ENCODE data around the gene RASA4. TPM values are rescaled to one million over a fixed set of nuclear protein-coding genes. Genes with fewer than 3 reads are reported as not detected.
"Not testable (repeated sequence)": the region's sequence is repeated elsewhere in the genome, so short reads cannot be mapped to it uniquely, and the experiment has no call there.

The RASA4 gene
- total RNA-seq, 1 donor from 2014 or later = 23.5 TPM

GRCh38 chr7:102545288-102545687 lies 71.3 kb downstream of the RASA4 start:
- not testable (repeated sequence) for H3K4me3 Mint-ChIP-seq; DNase-seq (ENCODE audit: extremely low spot score, unreplicated experiment)

DNA sequence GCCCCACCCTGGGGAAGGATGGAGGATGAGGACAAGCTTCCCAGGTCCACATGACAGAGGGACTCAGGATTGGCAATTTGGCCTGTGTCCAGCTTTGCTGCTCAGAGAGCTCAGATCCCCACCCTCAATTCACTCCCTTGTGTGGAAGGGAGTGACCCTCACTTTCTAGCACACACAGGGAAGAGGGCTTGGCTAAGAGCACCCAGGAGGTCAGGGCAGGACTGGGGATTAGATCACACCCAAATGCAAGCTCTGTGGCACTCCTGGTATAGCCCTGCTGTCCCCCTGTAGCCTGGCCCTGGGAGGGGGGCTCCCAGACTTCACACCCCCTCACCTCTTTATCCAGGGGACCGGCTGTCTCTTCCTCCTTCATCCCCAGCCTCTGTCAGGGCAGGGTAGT lies 72.2 kb downstream of the RASA4 start:
- not testable (repeated sequence) for H3K36me3 Mint-ChIP-seq; H3K4me1 Mint-ChIP-seq (ENCODE audit: unreplicated experiment); H3K27me3 Mint-ChIP-seq; DNase-seq (ENCODE audit: extremely low spot score, unreplicated experiment); H3K27ac Mint-ChIP-seq; H3K4me3 Mint-ChIP-seq; H3K9me3 Mint-ChIP-seq

More at GRCh38 chr7:102545288-102545687, 71.3 kb downstream of the RASA4 start:
- H3K27ac Mint-ChIP-seq; H3K36me3 Mint-ChIP-seq; H3K27me3 Mint-ChIP-seq; H3K4me1 Mint-ChIP-seq (ENCODE audit: unreplicated experiment); H3K9me3 Mint-ChIP-seq: not testable (repeated sequence)

- H3K27me3 Mint-ChIP-seq; H3K9me3 Mint-ChIP-seq; H3K4me3 Mint-ChIP-seq; H3K27ac Mint-ChIP-seq; H3K4me1 Mint-ChIP-seq (ENCODE audit: unreplicated experiment); DNase-seq (ENCODE audit: extremely low spot score, unreplicated experiment); H3K36me3 Mint-ChIP-seq: not testable (repeated sequence)
Observed at GRCh38 chr7:102543596-102543995, 73.0 kb downstream of the RASA4 start, which contains the start of gene UPK3BL2. UPK3BL2 (minus strand) TSS chr7:102543696; CDS start chr7:102543636, 60 bp downstream.

DNA sequence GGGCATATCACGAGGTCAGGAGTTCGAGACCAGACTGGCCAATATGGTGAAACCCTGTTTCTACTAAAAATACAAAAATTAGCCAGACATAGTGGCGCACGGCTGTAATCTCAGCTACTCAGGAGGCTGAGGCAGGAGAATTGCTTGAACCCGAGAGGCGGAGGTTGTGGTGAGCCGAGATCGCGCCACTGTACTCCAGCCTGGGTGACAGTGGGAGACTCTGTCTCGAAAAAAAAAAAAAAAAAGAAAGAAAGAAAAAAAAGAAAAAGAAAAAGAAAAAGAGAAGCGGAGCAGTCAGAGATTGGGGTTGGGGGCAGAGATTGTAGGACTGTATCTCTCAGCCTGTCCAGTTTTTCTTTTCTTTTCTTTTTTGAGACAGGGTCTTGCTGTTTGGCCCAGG lies 73.8 kb downstream of the RASA4 start:
- H3K4me1 Mint-ChIP-seq (ENCODE audit: unreplicated experiment); H3K9me3 Mint-ChIP-seq; H3K27ac Mint-ChIP-seq; H3K36me3 Mint-ChIP-seq; H3K4me3 Mint-ChIP-seq; DNase-seq (ENCODE audit: extremely low spot score, unreplicated experiment); H3K27me3 Mint-ChIP-seq: not testable (repeated sequence)

DNA sequence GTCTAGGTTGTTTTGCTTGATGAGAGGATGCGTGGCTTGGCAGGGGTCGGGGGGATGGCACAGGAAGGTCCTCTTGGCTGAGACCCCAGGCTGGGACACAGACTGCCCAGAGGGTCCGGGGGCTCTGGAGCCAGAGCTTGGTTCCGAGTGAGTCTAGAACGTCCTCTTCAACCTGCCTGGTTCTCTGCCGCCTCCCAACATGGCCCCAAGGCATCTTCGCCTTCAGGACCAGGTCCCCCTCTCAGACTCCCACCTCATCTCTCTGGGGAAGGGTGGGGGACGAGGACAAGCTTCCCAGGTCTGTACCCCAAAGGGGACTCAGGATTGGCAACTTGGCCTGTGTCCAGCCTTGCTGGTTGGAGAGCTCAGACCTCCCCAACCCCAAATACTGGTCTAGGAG lies 74.5 kb downstream of the RASA4 start:
- H3K27me3 Mint-ChIP-seq; H3K4me1 Mint-ChIP-seq (ENCODE audit: unreplicated experiment); H3K27ac Mint-ChIP-seq; H3K9me3 Mint-ChIP-seq; H3K4me3 Mint-ChIP-seq; H3K36me3 Mint-ChIP-seq; DNase-seq (ENCODE audit: extremely low spot score, unreplicated experiment): not testable (repeated sequence)

- H3K27me3 Mint-ChIP-seq; H3K4me3 Mint-ChIP-seq; H3K4me1 Mint-ChIP-seq (ENCODE audit: unreplicated experiment); DNase-seq (ENCODE audit: extremely low spot score, unreplicated experiment); H3K36me3 Mint-ChIP-seq; H3K9me3 Mint-ChIP-seq; H3K27ac Mint-ChIP-seq: not testable (repeated sequence)
Observed at GRCh38 chr7:102540604-102541003, 76.0 kb downstream of the RASA4 start.

- not testable (repeated sequence) for H3K27me3 Mint-ChIP-seq; H3K36me3 Mint-ChIP-seq; H3K4me3 Mint-ChIP-seq; H3K27ac Mint-ChIP-seq; DNase-seq (ENCODE audit: extremely low spot score, unreplicated experiment); H3K9me3 Mint-ChIP-seq; H3K4me1 Mint-ChIP-seq (ENCODE audit: unreplicated experiment)
Observed at GRCh38 chr7:102535062-102535615, 81.4 kb downstream of the RASA4 start.

GRCh38 chr7:102532127-102532526 lies 84.4 kb downstream of the RASA4 start:
- not testable (repeated sequence) for H3K4me1 Mint-ChIP-seq (ENCODE audit: unreplicated experiment); H3K27me3 Mint-ChIP-seq; H3K36me3 Mint-ChIP-seq; H3K27ac Mint-ChIP-seq; DNase-seq (ENCODE audit: extremely low spot score, unreplicated experiment); H3K9me3 Mint-ChIP-seq; H3K4me3 Mint-ChIP-seq

GRCh38 chr7:102531583-102531982 lies 85.0 kb downstream of the RASA4 start:
- not testable (repeated sequence) for H3K27ac Mint-ChIP-seq; H3K27me3 Mint-ChIP-seq; DNase-seq (ENCODE audit: extremely low spot score, unreplicated experiment); H3K36me3 Mint-ChIP-seq; H3K4me3 Mint-ChIP-seq; H3K4me1 Mint-ChIP-seq (ENCODE audit: unreplicated experiment); H3K9me3 Mint-ChIP-seq

- not testable (repeated sequence) for H3K27me3 Mint-ChIP-seq; H3K4me3 Mint-ChIP-seq; H3K4me1 Mint-ChIP-seq (ENCODE audit: unreplicated experiment)
Observed at GRCh38 chr7:102527822-102528793, 88.4 kb downstream of the RASA4 start.

GRCh38 chr7:102527182-102527581 lies 89.4 kb downstream of the RASA4 start:
- not testable (repeated sequence) for H3K27ac Mint-ChIP-seq; H3K36me3 Mint-ChIP-seq; H3K4me3 Mint-ChIP-seq; H3K4me1 Mint-ChIP-seq (ENCODE audit: unreplicated experiment); H3K9me3 Mint-ChIP-seq; DNase-seq (ENCODE audit: extremely low spot score, unreplicated experiment); H3K27me3 Mint-ChIP-seq

More at GRCh38 chr7:102527822-102528793, 88.4 kb downstream of the RASA4 start:
- H3K9me3 Mint-ChIP-seq; DNase-seq (ENCODE audit: extremely low spot score, unreplicated experiment); H3K27ac Mint-ChIP-seq; H3K36me3 Mint-ChIP-seq: not testable (repeated sequence)

DNA sequence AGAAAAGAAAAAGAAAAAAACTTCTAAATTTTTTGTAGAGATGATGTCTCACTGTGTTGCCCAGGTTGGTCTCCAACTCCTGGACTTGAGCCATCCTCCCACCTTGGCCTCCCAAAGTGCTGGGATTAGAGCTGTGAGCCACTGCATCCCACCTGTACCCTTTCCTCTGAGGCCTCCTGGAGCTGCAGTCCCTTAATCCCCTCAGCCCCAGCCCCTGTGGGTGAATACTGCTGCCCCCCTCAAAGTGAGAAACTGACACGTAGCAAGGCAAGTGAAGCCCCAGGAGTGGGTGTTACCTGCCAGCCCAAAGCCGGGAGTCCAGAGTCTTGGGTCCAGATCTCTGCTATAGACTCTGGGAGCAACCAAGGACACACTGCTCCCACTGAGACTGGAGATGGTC lies 91.8 kb downstream of the RASA4 start:
- H3K4me1 Mint-ChIP-seq (ENCODE audit: unreplicated experiment); DNase-seq (ENCODE audit: extremely low spot score, unreplicated experiment); H3K36me3 Mint-ChIP-seq; H3K27ac Mint-ChIP-seq; H3K27me3 Mint-ChIP-seq; H3K9me3 Mint-ChIP-seq; H3K4me3 Mint-ChIP-seq: not testable (repeated sequence)
